Suprapubic skin (tissue), 4 donors: ENCODE measurements around the gene SOX8. TPM values are rescaled to one million over a fixed set of nuclear protein-coding genes. Genes with fewer than 3 reads are reported as not detected.

Experiments
- DNase-seq, 2 donors: peaks; one replicate each; pipeline ENCODE4 v3.0.0-alpha.2; 2019; ENCODE audit warnings: low spot score in 2 of 2
- H3K27ac ChIP-seq: fragments of 200-600 bp; sonication (generic); one replicate; pipeline ENCODE4 v1.5.1; 2019
- H3K27me3 ChIP-seq: fragments of 200-600 bp; sonication (generic); one replicate; pipeline ENCODE4 v1.5.1; 2019
- H3K36me3 ChIP-seq: fragments of 200-600 bp; sonication (generic); one replicate; pipeline ENCODE4 v1.5.1; 2019
- H3K4me1 ChIP-seq: fragments of 200-600 bp; sonication (generic); one replicate; pipeline ENCODE4 v1.5.1; 2019
- H3K4me3 ChIP-seq: fragments of 200-600 bp; sonication (generic); one replicate; pipeline ENCODE4 v1.5.1; 2019; ENCODE audit warnings: mild to moderate bottlenecking
- H3K9me3 ChIP-seq: fragments of 200-600 bp; sonication (generic); one replicate; pipeline ENCODE4 v1.5.1; 2019
- CTCF ChIP-seq, 2 donors: fragments of 200-600 bp in 1 of 2; fragments of 450-650 bp in 1 of 2; sonication (generic) in 1 of 2; IDR thresholded peaks; one replicate each; pipeline ENCODE4 v1.5.1; 2016 to 2019; ENCODE audit warnings: antibody characterized with exemption in 2 of 2, mild to moderate bottlenecking in 1 of 2, moderate library complexity in 1 of 2
- EP300 ChIP-seq: sonication (generic); formaldehyde crosslinking; IDR thresholded peaks from one replicate; pipeline ENCODE4 v1.6.1; 2017; ENCODE audit warnings: antibody characterized with exemption
- POLR2A ChIP-seq, 2 donors: fragments of 450-650 bp; IDR thresholded peaks; one replicate each; pipeline ENCODE4 v1.6.1; 2017; ENCODE audit warnings: antibody characterized with exemption in 2 of 2, mild to moderate bottlenecking in 2 of 2, moderate library complexity in 2 of 2
- POLR2AphosphoS5 ChIP-seq, 3 donors: sonication (generic); formaldehyde crosslinking; IDR thresholded peaks; one replicate each; pipeline ENCODE4 v1.6.1; 2017; ENCODE audit warnings: antibody characterized with exemption in 3 of 3
- WGBS: methylation state at CpG from one replicate; pipeline ENCODE4 v1.1.5; 2018; 5-methylcytosine and 5-hydroxymethylcytosine counted together
- total RNA-seq, 4 donors: library from RNA; depleted of rRNA; stranded (reverse); fragments of >200 nt; gene quantifications; one replicate each; pipeline ENCODE4 v1.1.0, GENCODE V29; 2016

The SOX8 gene
- total RNA-seq, 4 donors from 2014 or later: 4.0 to 12.2 (median 7.3) TPM

DNA sequence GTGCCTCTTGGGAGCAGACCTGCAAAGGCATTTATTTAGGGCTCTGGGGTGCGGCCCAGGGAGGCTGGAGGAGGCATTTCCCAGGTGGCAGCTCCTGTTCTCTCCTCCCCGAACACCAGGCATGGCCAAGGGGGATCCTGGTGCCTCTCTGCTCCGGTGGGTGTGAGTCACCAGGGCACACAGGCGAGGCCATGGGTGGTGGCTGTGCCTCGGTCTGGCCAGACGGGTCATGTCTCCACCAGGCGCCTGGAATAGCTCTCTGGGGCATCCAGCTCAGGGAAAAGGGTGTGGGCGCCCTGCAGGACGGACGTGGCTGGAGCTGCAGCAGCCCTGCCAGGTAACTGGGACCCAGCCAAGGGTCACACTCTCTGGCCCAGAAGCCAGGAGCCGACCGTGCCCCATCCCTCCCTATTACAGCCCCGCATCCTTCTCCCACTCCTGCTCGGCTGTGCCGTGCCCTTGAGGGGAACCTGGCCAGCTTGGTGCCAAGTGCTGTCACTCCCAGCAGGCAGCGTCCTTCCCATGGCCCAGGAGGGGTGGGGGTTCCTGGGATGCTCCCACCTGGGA, 25.8 kb downstream of the SOX8 start:
- Histone ChIP-seq H3K27ac (no peak overlapping the region), H3K9me3 (no peaks in the 10 kb centered on the region), H3K4me1 (peaks cover 13% of the 10 kb centered on the region), H3K4me3 (no peak overlapping the region), H3K27me3 (peaks cover 81% of the 10 kb centered on the region), H3K36me3 (no peaks in the 10 kb centered on the region)
- no peak for DNase-seq
- 38% methylated on average over 4 of the region's 16 CpGs for WGBS
- no peak for TF ChIP-seq POLR2A (IDR thresholded peaks at IDR 0.05)
- no peak for TF ChIP-seq EP300
- no peak for TF ChIP-seq POLR2AphosphoS5 (IDR thresholded peaks at IDR 0.05)
- TF ChIP-seq CTCF (IDR thresholded peaks at IDR 0.05): no peak

DNA sequence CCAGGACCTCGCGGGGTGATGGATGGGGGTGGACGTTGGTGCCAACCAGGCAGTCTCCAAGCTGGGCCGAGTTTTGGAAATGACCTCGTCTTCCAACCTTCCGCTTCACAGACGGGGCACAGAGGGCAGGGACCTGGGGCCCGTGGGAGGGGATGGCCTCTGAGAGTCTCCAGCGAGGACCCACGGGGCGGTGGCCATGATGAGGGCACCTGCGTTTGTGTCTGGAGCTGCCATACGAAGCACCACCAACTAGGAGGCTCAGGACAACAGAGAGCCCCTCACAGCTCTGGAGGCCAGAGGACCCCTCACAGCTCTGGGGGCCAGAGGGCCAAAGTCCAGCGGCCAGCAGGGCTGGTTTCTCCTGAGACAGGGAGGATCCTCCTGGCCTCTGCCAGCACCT, 26.5 kb downstream of the SOX8 start:
- H3K27me3 ChIP-seq: peaks cover 87% of the 10 kb centered on the region
- DNase-seq: no peak
- no peak overlapping the region for H3K27ac ChIP-seq

DNA sequence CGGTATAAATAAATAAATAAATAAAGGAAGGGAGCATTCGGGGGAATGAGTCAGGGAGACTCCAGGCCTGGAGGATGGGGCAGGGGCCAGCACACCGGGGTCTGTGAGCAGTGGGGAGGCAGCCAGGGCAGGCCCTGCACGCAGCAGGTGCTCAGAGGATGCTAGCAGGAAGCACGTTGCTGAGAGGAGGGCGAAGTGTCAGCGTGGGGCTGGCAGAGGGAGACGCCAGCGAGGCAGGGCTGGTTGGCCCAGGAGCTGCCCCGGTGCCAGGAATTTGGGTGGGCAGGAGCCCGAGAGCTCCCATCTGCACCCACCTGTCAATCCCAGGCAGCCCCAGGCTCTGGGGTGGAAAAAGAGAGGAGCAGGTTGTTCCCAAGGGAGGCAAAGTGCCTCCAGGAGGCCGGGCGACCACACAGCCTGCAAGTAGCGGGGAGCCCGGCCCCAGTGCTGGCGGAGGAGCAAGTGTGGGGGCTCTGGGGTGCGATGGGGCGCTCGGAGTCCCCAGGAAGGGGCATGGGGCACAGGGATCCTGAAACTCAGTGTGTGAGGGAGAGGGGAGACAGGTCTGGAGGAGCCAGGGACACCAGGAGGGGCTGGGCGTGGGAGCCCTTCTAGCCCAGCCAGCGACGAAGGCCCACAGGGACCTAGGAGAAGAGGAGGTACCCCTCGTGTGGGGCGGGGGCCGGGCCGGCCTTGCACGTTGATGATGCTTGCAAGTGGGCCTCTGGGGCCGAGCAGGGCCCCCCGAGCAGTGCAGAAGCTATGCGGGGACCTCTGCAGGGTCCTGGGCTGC, 28.0 kb downstream of the SOX8 start:
- peaks cover 83% of the 10 kb centered on the region for H3K27me3 ChIP-seq
- WGBS: 73% methylated on average over 20 of the region's 30 CpGs
- H3K27ac ChIP-seq: no peak overlapping the region
- H3K4me1 ChIP-seq: no peaks in the 10 kb centered on the region
- no peaks in the 10 kb centered on the region for H3K9me3 ChIP-seq
- no peaks in the 10 kb centered on the region for H3K36me3 ChIP-seq
- no peak overlapping the region for H3K4me3 ChIP-seq
- TF ChIP-seq CTCF (IDR thresholded peaks at IDR 0.05) (no peak), EP300 (no peak), POLR2AphosphoS5 (IDR thresholded peaks at IDR 0.05) (no peak), POLR2A (IDR thresholded peaks at IDR 0.05) (no peak)
- DNase-seq: no peak

More for the DNA sequence above, 26.5 kb downstream of the SOX8 start:
- H3K4me1 ChIP-seq: peaks cover 6% of the 10 kb centered on the region
- no peaks in the 10 kb centered on the region for H3K36me3 ChIP-seq
- no peaks in the 10 kb centered on the region for H3K9me3 ChIP-seq
- TF ChIP-seq CTCF (IDR thresholded peaks at IDR 0.05): no peak
- TF ChIP-seq POLR2AphosphoS5 (IDR thresholded peaks at IDR 0.05): no peak
- no peak for TF ChIP-seq POLR2A (IDR thresholded peaks at IDR 0.05)
- no peak for TF ChIP-seq EP300
- 100% methylated on average over 4 of the region's 14 CpGs for WGBS
- no peak overlapping the region for H3K4me3 ChIP-seq

- H3K9me3 ChIP-seq: no peaks in the 10 kb centered on the region
- no peak overlapping the region for H3K27ac ChIP-seq
- no peaks in the 10 kb centered on the region for H3K36me3 ChIP-seq
- peaks cover 80% of the 10 kb centered on the region for H3K27me3 ChIP-seq
- no peak for TF ChIP-seq POLR2A (IDR thresholded peaks at IDR 0.05)
- no peak for TF ChIP-seq CTCF (IDR thresholded peaks at IDR 0.05)
- no peaks in the 10 kb centered on the region for H3K4me1 ChIP-seq
- DNase-seq: no peak
- 43% methylated on average over 11 of the region's 20 CpGs for WGBS
- no peak overlapping the region for H3K4me3 ChIP-seq
Observed at GRCh38 chr16:1010251-1010650, 28.7 kb downstream of the SOX8 start.

- TF ChIP-seq EP300 (no peak), POLR2AphosphoS5 (IDR thresholded peaks at IDR 0.05) (no peak), POLR2A (IDR thresholded peaks at IDR 0.05) (no peak), CTCF (IDR thresholded peaks at IDR 0.05) (no peak)
- Histone ChIP-seq H3K4me3 (no peak overlapping the region), H3K9me3 (no peaks in the 10 kb centered on the region), H3K27me3 (peaks cover 76% of the 10 kb centered on the region), H3K4me1 (no peaks in the 10 kb centered on the region), H3K27ac (no peak overlapping the region), H3K36me3 (no peaks in the 10 kb centered on the region)
- no peak for DNase-seq
- 81% methylated on average over 6 of the region's 16 CpGs for WGBS
Observed at GRCh38 chr16:1010815-1011214, 29.2 kb downstream of the SOX8 start.
